Activated T-helper 2 cell treated with anti-CD3 and anti-CD28 coated beads, Interferon-gamma antibody, Interleukin-2, Interleukin-4, amounts not matched to agents 10 μg/mL and 5 μg/mL and 100 μg/mL, durations not matched to agents 14 hours and 24 hours and 36 hours (primary cell): ENCODE data around the gene SELENOI. TPM values are rescaled to one million over a fixed set of nuclear protein-coding genes. Genes with fewer than 3 reads are reported as not detected.
A peak's percentile ranks its signal among the peaks of the same experiment; 100 is the strongest.

Experiments
- DNase-seq: peaks from one replicate; pipeline ENCODE4 v3.0.0; 2021; ENCODE audit warnings: low spot score
- H3K27ac Mint-ChIP-seq: one replicate; pipeline ENCODE4 v1.8.0; 2021; ENCODE audit warnings: mixed read lengths
- H3K27me3 Mint-ChIP-seq: one replicate; pipeline ENCODE4 v1.8.0; 2021; ENCODE audit warnings: low read depth, mixed read lengths
- H3K36me3 Mint-ChIP-seq: one replicate; pipeline ENCODE4 v1.8.0; 2021; ENCODE audit warnings: low read depth, mixed read lengths
- H3K4me1 Mint-ChIP-seq: one replicate; pipeline ENCODE4 v1.8.0; 2021; ENCODE audit warnings: low read depth, mixed read lengths
- H3K4me3 Mint-ChIP-seq: one replicate; pipeline ENCODE4 v1.8.0; 2021; ENCODE audit warnings: low read depth, mild to moderate bottlenecking, moderate library complexity, mixed read lengths
- H3K9me3 Mint-ChIP-seq: one replicate; pipeline ENCODE4 v1.8.0; 2021; ENCODE audit warnings: mixed read lengths
- intact Hi-C: fragments of 100-400 bp; cut with micrococcal nuclease; formaldehyde crosslinking; loops from one replicate; pipeline ENCODE4 v1.15.1; 2023
- total RNA-seq: library from RNA; stranded (reverse); gene quantifications from 2 replicates; pipeline ENCODE4 v1.2.3, GENCODE V29; 2022

Gene SELENOI
- total RNA-seq, 1 donor from 2014 or later: 51.4 TPM

GRCh38 chr2:26380281-26380680, 34.3 kb downstream of the SELENOI start:
- intact Hi-C loops: no loop called here
- H3K4me1 Mint-ChIP-seq: peaks cover 20% of the 10 kb centered on the region
- no peak for DNase-seq
- no peak overlapping the region for H3K27ac Mint-ChIP-seq
- no peaks in the 10 kb centered on the region for H3K27me3 Mint-ChIP-seq
- H3K4me3 Mint-ChIP-seq: no peak overlapping the region
- H3K9me3 Mint-ChIP-seq: no peaks in the 10 kb centered on the region
- H3K36me3 Mint-ChIP-seq: peaks cover 69% of the 10 kb centered on the region

GRCh38 chr2:26382564-26382963, 36.6 kb downstream of the SELENOI start:
- no peaks in the 10 kb centered on the region for H3K27me3 Mint-ChIP-seq
- DNase-seq: no peak
- peaks cover 70% of the 10 kb centered on the region for H3K36me3 Mint-ChIP-seq
- H3K4me1 Mint-ChIP-seq: peaks cover 11% of the 10 kb centered on the region
- intact Hi-C loops: no loop called here
- no peak overlapping the region for H3K4me3 Mint-ChIP-seq
- H3K27ac Mint-ChIP-seq: no peak overlapping the region
- no peaks in the 10 kb centered on the region for H3K9me3 Mint-ChIP-seq

- H3K9me3 Mint-ChIP-seq: no peaks in the 10 kb centered on the region
- peak overlapping the region; percentile 4 for H3K27ac Mint-ChIP-seq
- DNase-seq: no peak
- intact Hi-C loops: no loop called here
- no peaks in the 10 kb centered on the region for H3K27me3 Mint-ChIP-seq
- H3K4me1 Mint-ChIP-seq: peaks cover 14% of the 10 kb centered on the region
- H3K4me3 Mint-ChIP-seq: no peak overlapping the region
- H3K36me3 Mint-ChIP-seq: peaks cover 68% of the 10 kb centered on the region
Observed at GRCh38 chr2:26384183-26384582, 38.2 kb downstream of the SELENOI start.

GRCh38 chr2:26384597-26384996, 38.7 kb downstream of the SELENOI start:
- no peak for DNase-seq
- peaks cover 69% of the 10 kb centered on the region for H3K36me3 Mint-ChIP-seq
- H3K27me3 Mint-ChIP-seq: no peaks in the 10 kb centered on the region
- intact Hi-C loops: no loop called here
- H3K9me3 Mint-ChIP-seq: no peaks in the 10 kb centered on the region
- peaks cover 15% of the 10 kb centered on the region for H3K4me1 Mint-ChIP-seq
- H3K27ac Mint-ChIP-seq: no peak overlapping the region
- no peak overlapping the region for H3K4me3 Mint-ChIP-seq

- intact Hi-C loops: no loop called here
- Mint-ChIP-seq H3K27ac (no peak overlapping the region), H3K9me3 (no peaks in the 10 kb centered on the region), H3K4me1 (peaks cover 13% of the 10 kb centered on the region), H3K4me3 (no peak overlapping the region), H3K36me3 (peaks cover 69% of the 10 kb centered on the region), H3K27me3 (no peaks in the 10 kb centered on the region)
- DNase-seq: no peak
Observed at GRCh38 chr2:26387189-26387588, 41.2 kb downstream of the SELENOI start.

GRCh38 chr2:26394694-26395093, 48.8 kb downstream of the SELENOI start:
- H3K27ac Mint-ChIP-seq: no peak overlapping the region
- intact Hi-C loops: no loop called here
- peaks cover 21% of the 10 kb centered on the region for H3K4me1 Mint-ChIP-seq
- H3K4me3 Mint-ChIP-seq: no peak overlapping the region
- no peaks in the 10 kb centered on the region for H3K9me3 Mint-ChIP-seq
- H3K36me3 Mint-ChIP-seq: peaks cover 42% of the 10 kb centered on the region
- DNase-seq: no peak
- no peaks in the 10 kb centered on the region for H3K27me3 Mint-ChIP-seq

GRCh38 chr2:26395394-26395793, 49.5 kb downstream of the SELENOI start:
- Mint-ChIP-seq H3K9me3 (no peaks in the 10 kb centered on the region), H3K4me3 (no peak overlapping the region), H3K27ac (no peak overlapping the region), H3K36me3 (peaks cover 36% of the 10 kb centered on the region), H3K27me3 (no peaks in the 10 kb centered on the region), H3K4me1 (peaks cover 21% of the 10 kb centered on the region)
- DNase-seq: no peak
- intact Hi-C loops: no loop called here

- H3K9me3 Mint-ChIP-seq: no peaks in the 10 kb centered on the region
- intact Hi-C loops: no loop called here
- H3K4me3 Mint-ChIP-seq: no peak overlapping the region
- no peak for DNase-seq
- peaks cover 26% of the 10 kb centered on the region for H3K36me3 Mint-ChIP-seq
- H3K27ac Mint-ChIP-seq: no peak overlapping the region
- H3K4me1 Mint-ChIP-seq: peaks cover 17% of the 10 kb centered on the region
- H3K27me3 Mint-ChIP-seq: peaks cover 3% of the 10 kb centered on the region
Observed at GRCh38 chr2:26396734-26397298, 50.9 kb downstream of the SELENOI start.

GRCh38 chr2:26399771-26400376, 53.9 kb downstream of the SELENOI start:
- Mint-ChIP-seq H3K36me3 (peaks cover 13% of the 10 kb centered on the region), H3K27ac (no peak overlapping the region), H3K4me3 (no peak overlapping the region), H3K4me1 (peaks cover 15% of the 10 kb centered on the region), H3K27me3 (peaks cover 6% of the 10 kb centered on the region), H3K9me3 (no peaks in the 10 kb centered on the region)
- no peak for DNase-seq
- intact Hi-C loops: no loop called here

- peaks cover 10% of the 10 kb centered on the region for H3K27me3 Mint-ChIP-seq
- H3K36me3 Mint-ChIP-seq: peaks cover 12% of the 10 kb centered on the region
- no peak overlapping the region for H3K4me3 Mint-ChIP-seq
- H3K9me3 Mint-ChIP-seq: no peaks in the 10 kb centered on the region
- no peak overlapping the region for H3K27ac Mint-ChIP-seq
- intact Hi-C loops: no loop called here
- peaks cover 15% of the 10 kb centered on the region for H3K4me1 Mint-ChIP-seq
- no peak for DNase-seq
Observed at GRCh38 chr2:26400723-26401122, 54.8 kb downstream of the SELENOI start.

- Mint-ChIP-seq H3K27me3 (peaks cover 11% of the 10 kb centered on the region), H3K9me3 (no peaks in the 10 kb centered on the region), H3K4me1 (peaks cover 4% of the 10 kb centered on the region), H3K27ac (no peak within 1 kb of the TSS), H3K4me3 (peak within 1 kb of the TSS; percentile 2), H3K36me3 (peaks cover 1% of the 10 kb centered on the region)
- intact Hi-C loops: no loop called here
- DNase-seq: peak; percentile 40
Observed at GRCh38 chr2:26401739-26402541, 56.0 kb downstream of the SELENOI start, which contains the start of gene DRC1. Gene DRC1, plus strand, starts transcription at chr2:26401920. Its CDS starts 70 bp downstream, at chr2:26401990.

GRCh38 chr2:26407526-26407925, 61.6 kb downstream of the SELENOI start:
- no peak overlapping the region for H3K27ac Mint-ChIP-seq
- H3K27me3 Mint-ChIP-seq: peaks cover 17% of the 10 kb centered on the region

GRCh38 chr2:26409785-26410184, 63.8 kb downstream of the SELENOI start:
- peaks cover 9% of the 10 kb centered on the region for H3K4me1 Mint-ChIP-seq
- no peaks in the 10 kb centered on the region for H3K36me3 Mint-ChIP-seq
- intact Hi-C loops: loop anchor here (5.0 kb wide), 1 partner anchor 62 kb away; the partner anchor contains the start of genes ADGRF3 and SELENOI
- H3K27ac Mint-ChIP-seq: no peak overlapping the region
- H3K4me3 Mint-ChIP-seq: no peak overlapping the region
- DNase-seq: no peak
- H3K27me3 Mint-ChIP-seq: peaks cover 14% of the 10 kb centered on the region
- no peaks in the 10 kb centered on the region for H3K9me3 Mint-ChIP-seq

More at GRCh38 chr2:26407526-26407925, 61.6 kb downstream of the SELENOI start:
- DNase-seq: no peak
- no peak overlapping the region for H3K4me3 Mint-ChIP-seq
- peaks cover 9% of the 10 kb centered on the region for H3K4me1 Mint-ChIP-seq
- intact Hi-C loops: no loop called here
- no peaks in the 10 kb centered on the region for H3K36me3 Mint-ChIP-seq
- no peaks in the 10 kb centered on the region for H3K9me3 Mint-ChIP-seq
